Caco-2 (cell line): ENCODE data around the gene HCN3. TPM values are rescaled to one million over a fixed set of nuclear protein-coding genes. Genes with fewer than 3 reads are reported as not detected.

ENCODE experiments used
- BruUV-seq: library from RNA; stranded (reverse); fragments of 400-500 nt; replicated peaks from 2 replicates; lab custom pipeline; 2021; lab: Mats Ljungman, UMichigan
- CTCF ChIA-PET: fragments of 300-600 bp; sonication (Branson Sonifier 250); formaldehyde crosslinking; loops from one replicate; lab custom pipeline; 2022; ENCODE audit warnings: antibody characterized with exemption; lab: Charles Lee
- POLR2A ChIA-PET: fragments of 300-600 bp; sonication (Branson Sonifier 250); formaldehyde crosslinking; loops from one replicate; lab custom pipeline; 2022; ENCODE audit warnings: antibody characterized with exemption; lab: Charles Lee
- DNase-seq, 2 experiments: peaks; one replicate each; pipeline versions ENCODE4 v3.0.0 to v3.0.0-alpha.2; 2020 to 2022
- H3K27me3 ChIP-seq: replicated peaks from 2 replicates; pipeline ENCODE4 v1.6.0; 2011; ENCODE audit warnings: low read length; ENCODE audit not compliant: control insufficient read depth, insufficient read depth
- H3K36me3 ChIP-seq: 2 replicates; pipeline ENCODE4 v1.5.1; 2011; ENCODE audit warnings: low read length; ENCODE audit not compliant: control insufficient read depth, insufficient read depth
- H3K4me1 ChIP-seq: fragments of 250-450 bp; sonication (Bioruptor Pico); 2 replicates; pipeline ENCODE4 v1.5.1; 2020; ENCODE audit warnings: mild to moderate bottlenecking
- H3K4me3 ChIP-seq: 2 replicates; pipeline ENCODE4 v1.5.1; 2011; ENCODE audit warnings: low read depth, mild to moderate bottlenecking, control low read depth, low read length
- H3K9me3 ChIP-seq: fragments of 250-450 bp; sonication (Bioruptor Pico); 2 replicates; pipeline ENCODE4 v1.5.1; 2020; ENCODE audit warnings: mild to moderate bottlenecking, moderate library complexity
- H3K27ac Mint-ChIP-seq: one replicate; pipeline ENCODE4 v1.8.0; 2022; ENCODE audit warnings: mixed read lengths; ENCODE audit not compliant: unreplicated experiment
- H3K27me3 Mint-ChIP-seq: one replicate; pipeline ENCODE4 v1.8.0; 2022; ENCODE audit warnings: mixed read lengths; ENCODE audit not compliant: insufficient read depth, unreplicated experiment
- H3K36me3 Mint-ChIP-seq: one replicate; pipeline ENCODE4 v1.8.0; 2022; ENCODE audit warnings: mild to moderate bottlenecking, mixed read lengths; ENCODE audit not compliant: insufficient read depth, unreplicated experiment
- H3K4me1 Mint-ChIP-seq: one replicate; pipeline ENCODE4 v1.8.0; 2022; ENCODE audit warnings: low read depth, mixed read lengths; ENCODE audit not compliant: unreplicated experiment
- H3K4me3 Mint-ChIP-seq: one replicate; pipeline ENCODE4 v1.8.0; 2022; ENCODE audit warnings: mild to moderate bottlenecking, moderate library complexity, mixed read lengths; ENCODE audit not compliant: unreplicated experiment
- H3K9me3 Mint-ChIP-seq: one replicate; pipeline ENCODE4 v1.8.0; 2022; ENCODE audit warnings: mixed read lengths; ENCODE audit not compliant: unreplicated experiment
- CTCF ChIP-seq, 2 experiments: fragments of 200-600 bp in 1 of 2; IDR thresholded peaks; 1 replicate in 1 of 2; 2 replicates in 1 of 2; pipeline versions ENCODE4 v1.5.1 to v1.8.0; 2011 to 2022; ENCODE audit warnings: antibody characterized with exemption in 1 of 2, control low read depth in 1 of 2, inconsistent platforms in 1 of 2, low read depth in 1 of 2, low read length in 1 of 2, mild to moderate bottlenecking in 1 of 2, moderate library complexity in 1 of 2; ENCODE audit not compliant: insufficient read depth in 1 of 2, severe bottlenecking in 1 of 2, unreplicated experiment in 1 of 2
- intact Hi-C: fragments of 100-400 bp; cut with micrococcal nuclease; formaldehyde crosslinking; loops from one replicate; pipeline ENCODE4 v1.10.0; 2022; ENCODE audit not compliant: unreplicated experiment
- total RNA-seq: library from RNA; stranded (reverse); gene quantifications from 2 replicates; pipeline ENCODE4 v1.2.3, GENCODE V29; 2022

HCN3 gene
- total RNA-seq, 1 experiment from 2014 or later, result 8.8 TPM

GRCh38 chr1:155300024-155300423 lies 22.8 kb downstream of the HCN3 start:
- H3K9me3 ChIP-seq, result no peaks in the 10 kb centered on the region
- POLR2A ChIA-PET, result no interaction called here
- H3K4me1 ChIP-seq, result no peaks in the 10 kb centered on the region
- Mint-ChIP-seq H3K27ac (no peak overlapping the region), H3K36me3 (no peaks in the 10 kb centered on the region), H3K4me1 (peaks cover 6% of the 10 kb centered on the region), H3K4me3 (no peak overlapping the region), H3K27me3 (no peaks in the 10 kb centered on the region), H3K9me3 (no peaks in the 10 kb centered on the region)
- TF ChIP-seq CTCF (IDR thresholded peaks at IDR 0.05; ENCODE audit: insufficient read depth in 1 of 2, low read depth in 1 of 2, low read length in 1 of 2, severe bottlenecking in 1 of 2, unreplicated experiment in 1 of 2), result no peak
- no peak overlapping the region for H3K4me3 ChIP-seq
- BruUV-seq, result no TSS peak
- no peaks in the 10 kb centered on the region for H3K36me3 ChIP-seq
- CTCF ChIA-PET, result no interaction called here
- intact Hi-C loops, result no loop called here
- no peaks in the 10 kb centered on the region for H3K27me3 ChIP-seq
- DNase-seq, result no peak

GRCh38 chr1:155300553-155301329 lies 23.5 kb downstream of the HCN3 start:
- no TSS peak for BruUV-seq
- no peak overlapping the region for H3K27ac Mint-ChIP-seq
- H3K27me3 Mint-ChIP-seq, result no peaks in the 10 kb centered on the region
- H3K4me1 Mint-ChIP-seq, result peaks cover 6% of the 10 kb centered on the region
- Histone ChIP-seq H3K4me3 (no peak overlapping the region), H3K4me1 (no peaks in the 10 kb centered on the region), H3K9me3 (no peaks in the 10 kb centered on the region), H3K27me3 (no peaks in the 10 kb centered on the region), H3K36me3 (no peaks in the 10 kb centered on the region)
- H3K9me3 Mint-ChIP-seq, result no peaks in the 10 kb centered on the region
- H3K4me3 Mint-ChIP-seq, result no peak overlapping the region
- no peak for DNase-seq
- H3K36me3 Mint-ChIP-seq, result no peaks in the 10 kb centered on the region
- intact Hi-C loops, result no loop called here
- TF ChIP-seq CTCF (IDR thresholded peaks at IDR 0.05; ENCODE audit: insufficient read depth in 1 of 2, low read depth in 1 of 2, low read length in 1 of 2, severe bottlenecking in 1 of 2, unreplicated experiment in 1 of 2), result no peak
- ChIA-PET CTCF (no interaction called here), POLR2A (no interaction called here)

GRCh38 chr1:155301342-155301841 lies 24.1 kb downstream of the HCN3 start, which contains the start of gene PKLR:
TSS of gene PKLR (minus strand) at chr1:155301438. CDS start at chr1:155301395, 43 bp downstream.
- Histone ChIP-seq H3K9me3 (no peaks in the 10 kb centered on the region), H3K36me3 (no peaks in the 10 kb centered on the region), H3K4me3 (no peak within 1 kb of the TSS), H3K4me1 (no peaks in the 10 kb centered on the region), H3K27me3 (no peaks in the 10 kb centered on the region)
- H3K4me1 Mint-ChIP-seq, result peaks cover 6% of the 10 kb centered on the region
- DNase-seq, result no peak
- BruUV-seq, result no TSS peak
- TF ChIP-seq CTCF (IDR thresholded peaks at IDR 0.05; ENCODE audit: insufficient read depth in 1 of 2, low read depth in 1 of 2, low read length in 1 of 2, severe bottlenecking in 1 of 2, unreplicated experiment in 1 of 2), result no peak
- no peaks in the 10 kb centered on the region for H3K27me3 Mint-ChIP-seq
- no peaks in the 10 kb centered on the region for H3K9me3 Mint-ChIP-seq
- H3K4me3 Mint-ChIP-seq, result no peak within 1 kb of the TSS
- POLR2A ChIA-PET, result no interaction called here
- no peak within 1 kb of the TSS for H3K27ac Mint-ChIP-seq
- intact Hi-C loops, result no loop called here
- H3K36me3 Mint-ChIP-seq, result no peaks in the 10 kb centered on the region
- CTCF ChIA-PET, result no interaction called here
